ENCODE results near the gene CHRDL2.

Gene CHRDL2

DNA sequence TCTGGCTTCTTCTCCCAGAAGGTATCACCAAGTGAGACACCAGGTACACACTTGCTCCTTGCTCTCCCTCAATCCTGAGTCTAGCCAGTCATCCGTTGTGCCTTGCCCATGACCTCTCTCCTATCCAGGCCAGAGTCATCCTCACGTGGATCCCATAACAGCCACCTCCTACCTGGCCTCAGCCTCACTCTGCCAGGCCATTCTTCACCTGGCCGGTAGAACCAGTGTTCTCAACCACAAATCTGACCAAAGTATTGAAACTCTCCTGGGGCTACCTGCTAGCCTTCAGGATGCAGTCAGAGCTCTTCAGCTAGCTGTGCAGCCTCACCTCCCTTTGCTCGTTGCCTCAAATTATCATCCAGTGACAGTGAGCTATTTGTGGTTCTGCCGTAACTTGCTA is 37.7 kb downstream of the CHRDL2 start:
- Histone ChIP-seq H3K36me3 (ENCODE audit: insufficient read depth, low read length) (no peaks in the 10 kb centered on the region), H3K4me3 (ENCODE audit: low read depth, low read length, poor library complexity, severe bottlenecking) (no peak overlapping the region), H2AFZ (ENCODE audit: low read length) (no peak overlapping the region), H3K79me2 (ENCODE audit: insufficient read depth, low read length) (no peaks in the 10 kb centered on the region), H3K4me2 (ENCODE audit: low read length) (no peak overlapping the region), H3K27me3 (ENCODE audit: insufficient read depth, low read length) (peaks cover 6% of the 10 kb centered on the region; the same call in 1 of the 2 replicates), H3K9ac (ENCODE audit: low read length) (no peak overlapping the region), H3K9me3 (ENCODE audit: low read length) (no peaks in the 10 kb centered on the region), H3K27ac (ENCODE audit: low read depth, low read length, poor library complexity, severe bottlenecking) (no peak overlapping the region), H3K4me1 (ENCODE audit: insufficient read depth, low read length, severe bottlenecking) (no peaks in the 10 kb centered on the region), H4K20me1 (ENCODE audit: insufficient read depth, low read length) (no peaks in the 10 kb centered on the region), H3K9me2 (ENCODE audit: low read depth, low read length) (no peaks in the 10 kb centered on the region), H3F3A (ENCODE audit: insufficient read depth, low read length) (no peaks in the 10 kb centered on the region)
- TF ChIP-seq EZH2 (IDR thresholded peaks at IDR 0.05; ENCODE audit: borderline replicate concordance, low read length) = no peak
- TF ChIP-seq, protein P1, sequence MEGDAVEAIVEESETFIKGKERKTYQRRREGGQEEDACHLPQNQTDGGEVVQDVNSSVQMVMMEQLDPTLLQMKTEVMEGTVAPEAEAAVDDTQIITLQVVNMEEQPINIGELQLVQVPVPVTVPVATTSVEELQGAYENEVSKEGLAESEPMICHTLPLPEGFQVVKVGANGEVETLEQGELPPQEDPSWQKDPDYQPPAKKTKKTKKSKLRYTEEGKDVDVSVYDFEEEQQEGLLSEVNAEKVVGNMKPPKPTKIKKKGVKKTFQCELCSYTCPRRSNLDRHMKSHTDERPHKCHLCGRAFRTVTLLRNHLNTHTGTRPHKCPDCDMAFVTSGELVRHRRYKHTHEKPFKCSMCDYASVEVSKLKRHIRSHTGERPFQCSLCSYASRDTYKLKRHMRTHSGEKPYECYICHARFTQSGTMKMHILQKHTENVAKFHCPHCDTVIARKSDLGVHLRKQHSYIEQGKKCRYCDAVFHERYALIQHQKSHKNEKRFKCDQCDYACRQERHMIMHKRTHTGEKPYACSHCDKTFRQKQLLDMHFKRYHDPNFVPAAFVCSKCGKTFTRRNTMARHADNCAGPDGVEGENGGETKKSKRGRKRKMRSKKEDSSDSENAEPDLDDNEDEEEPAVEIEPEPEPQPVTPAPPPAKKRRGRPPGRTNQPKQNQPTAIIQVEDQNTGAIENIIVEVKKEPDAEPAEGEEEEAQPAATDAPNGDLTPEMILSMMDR (IDR thresholded peaks at IDR 0.05; ENCODE audit: low read length) = no peak

GRCh38 chr11:74691755-74692154 is 39.5 kb downstream of the CHRDL2 start:
- no peaks in the 10 kb centered on the region for H3K9me2 ChIP-seq (ENCODE audit: low read depth, low read length)
- no peaks in the 10 kb centered on the region for H3K9me3 ChIP-seq (ENCODE audit: low read length)
- TF ChIP-seq EZH2 (IDR thresholded peaks at IDR 0.05; ENCODE audit: borderline replicate concordance, low read length) = no peak
- TF ChIP-seq, protein P1 (IDR thresholded peaks at IDR 0.05; ENCODE audit: low read length) = no peak
- no peaks in the 10 kb centered on the region for H3K4me1 ChIP-seq (ENCODE audit: insufficient read depth, low read length, severe bottlenecking)
- no peak overlapping the region for H3K27ac ChIP-seq (ENCODE audit: low read depth, low read length, poor library complexity, severe bottlenecking)
- H3K36me3 ChIP-seq (ENCODE audit: insufficient read depth, low read length) = no peaks in the 10 kb centered on the region
- no peak overlapping the region for H3K4me2 ChIP-seq (ENCODE audit: low read length)
- H3K27me3 ChIP-seq (ENCODE audit: insufficient read depth, low read length) = peaks cover 6% of the 10 kb centered on the region; the same call in 1 of the 2 replicates
- H3F3A ChIP-seq (ENCODE audit: insufficient read depth, low read length) = no peaks in the 10 kb centered on the region
- H3K9ac ChIP-seq (ENCODE audit: low read length) = no peak overlapping the region
- no peaks in the 10 kb centered on the region for H4K20me1 ChIP-seq (ENCODE audit: insufficient read depth, low read length)
- no peaks in the 10 kb centered on the region for H3K79me2 ChIP-seq (ENCODE audit: insufficient read depth, low read length)
- no peak overlapping the region for H3K4me3 ChIP-seq (ENCODE audit: low read depth, low read length, poor library complexity, severe bottlenecking)
- H2AFZ ChIP-seq (ENCODE audit: low read length) = no peak overlapping the region

DNA sequence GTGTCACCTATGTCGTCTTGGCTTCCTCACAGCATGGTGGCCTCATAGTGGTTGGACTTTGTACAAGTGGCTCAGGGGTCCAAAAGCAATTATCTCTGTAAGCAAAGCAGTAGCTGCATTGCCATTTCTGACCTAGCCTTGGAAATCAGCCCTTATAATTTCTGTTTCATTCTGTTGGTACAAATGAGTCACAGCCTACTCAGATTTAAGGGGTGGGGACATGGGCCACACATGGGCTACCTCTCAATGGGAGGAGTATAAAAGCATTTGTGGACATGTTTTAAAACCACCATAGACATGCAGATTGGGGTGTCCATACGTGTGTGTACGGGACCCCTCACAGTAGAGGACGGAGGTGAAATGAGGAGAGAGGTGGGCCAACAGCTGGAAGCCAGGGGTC is 41.6 kb downstream of the CHRDL2 start:
- TF ChIP-seq, protein P1 (IDR thresholded peaks at IDR 0.05; ENCODE audit: low read length) = no peak
- no peak for TF ChIP-seq EZH2 (IDR thresholded peaks at IDR 0.05; ENCODE audit: borderline replicate concordance, low read length)
- Histone ChIP-seq H3K4me3 (ENCODE audit: low read depth, low read length, poor library complexity, severe bottlenecking) (no peak overlapping the region), H2AFZ (ENCODE audit: low read length) (no peak overlapping the region), H3K9me3 (ENCODE audit: low read length) (no peaks in the 10 kb centered on the region), H3K9me2 (ENCODE audit: low read depth, low read length) (no peaks in the 10 kb centered on the region), H3K79me2 (ENCODE audit: insufficient read depth, low read length) (no peaks in the 10 kb centered on the region), H3F3A (ENCODE audit: insufficient read depth, low read length) (no peaks in the 10 kb centered on the region), H3K4me1 (ENCODE audit: insufficient read depth, low read length, severe bottlenecking) (no peaks in the 10 kb centered on the region), H3K9ac (ENCODE audit: low read length) (no peak overlapping the region), H3K36me3 (ENCODE audit: insufficient read depth, low read length) (no peaks in the 10 kb centered on the region), H3K27ac (ENCODE audit: low read depth, low read length, poor library complexity, severe bottlenecking) (no peak overlapping the region), H3K27me3 (ENCODE audit: insufficient read depth, low read length) (peaks cover 6% of the 10 kb centered on the region; the same call in 1 of the 2 replicates), H3K4me2 (ENCODE audit: low read length) (no peak overlapping the region), H4K20me1 (ENCODE audit: insufficient read depth, low read length) (no peaks in the 10 kb centered on the region)

Measured in OCI-LY1 (cell line).